ENCODE results near the gene VKORC1. TPM values are rescaled to one million over a fixed set of nuclear protein-coding genes. Genes with fewer than 3 reads are reported as not detected.

VKORC1 gene
- total RNA-seq, 1 experiment from 2014 or later = 83.8 TPM

GRCh38 chr16:31130899-31131298 lies 36.3 kb upstream of the VKORC1 start:
- H3K4me1 ChIP-seq (ENCODE audit: control insufficient read depth in 1 of 2, insufficient read depth in 2 of 2, low read length in 2 of 2) = peaks cover 26 to 40% of the 10 kb centered on the region in 2 experiments
- peak overlapping the region; percentile 58 for H3K27ac ChIP-seq (ENCODE audit: low read depth, low read length)
- ChIA-PET RAD21 (ENCODE audit: low non-redundant PET in 1 of 2, low total read pairs in 2 of 2, uncharacterized antibody in 2 of 2, unreplicated experiment in 2 of 2) (no interaction called here), POLR2A (interaction anchor here (1.5 to 2.4 kb wide), 2 partner anchors 11 to 13 kb away, joined by 3 to 7 read pairs; partner anchors contain the start of gene KAT8), CTCF (interaction anchor here (1.6 to 1.7 kb wide), 2 partner anchors 11 to 13 kb away, joined by 4 to 8 read pairs; partner anchors contain the start of gene KAT8)
- BruUV-seq (replicated peaks) = no TSS peak
- ATAC-seq (peak; percentile 34), DNase-seq (ENCODE audit: low read depth, low spot score) (no peak)
- no peak overlapping the region for H3K4me3 ChIP-seq (replicated peaks in 1 of 2; ENCODE audit: low read depth in 1 of 2, low read length in 2 of 2)
- TF ChIP-seq ZNF274 (IDR thresholded peaks at IDR 0.05; ENCODE audit: low read depth, low read length) = no peak
- no peak for TF ChIP-seq JUND (IDR thresholded peaks at IDR 0.05)
- no peak for TF ChIP-seq ELF1 (IDR thresholded peaks at IDR 0.05; ENCODE audit: borderline replicate concordance, low read depth)
- TF ChIP-seq EGR1 (IDR thresholded peaks at IDR 0.05; ENCODE audit: low read depth) = no peak
- TF ChIP-seq EZH2phosphoT487 (IDR thresholded peaks at IDR 0.05; ENCODE audit: borderline replicate concordance) = no peak
- TF ChIP-seq, protein P1, sequence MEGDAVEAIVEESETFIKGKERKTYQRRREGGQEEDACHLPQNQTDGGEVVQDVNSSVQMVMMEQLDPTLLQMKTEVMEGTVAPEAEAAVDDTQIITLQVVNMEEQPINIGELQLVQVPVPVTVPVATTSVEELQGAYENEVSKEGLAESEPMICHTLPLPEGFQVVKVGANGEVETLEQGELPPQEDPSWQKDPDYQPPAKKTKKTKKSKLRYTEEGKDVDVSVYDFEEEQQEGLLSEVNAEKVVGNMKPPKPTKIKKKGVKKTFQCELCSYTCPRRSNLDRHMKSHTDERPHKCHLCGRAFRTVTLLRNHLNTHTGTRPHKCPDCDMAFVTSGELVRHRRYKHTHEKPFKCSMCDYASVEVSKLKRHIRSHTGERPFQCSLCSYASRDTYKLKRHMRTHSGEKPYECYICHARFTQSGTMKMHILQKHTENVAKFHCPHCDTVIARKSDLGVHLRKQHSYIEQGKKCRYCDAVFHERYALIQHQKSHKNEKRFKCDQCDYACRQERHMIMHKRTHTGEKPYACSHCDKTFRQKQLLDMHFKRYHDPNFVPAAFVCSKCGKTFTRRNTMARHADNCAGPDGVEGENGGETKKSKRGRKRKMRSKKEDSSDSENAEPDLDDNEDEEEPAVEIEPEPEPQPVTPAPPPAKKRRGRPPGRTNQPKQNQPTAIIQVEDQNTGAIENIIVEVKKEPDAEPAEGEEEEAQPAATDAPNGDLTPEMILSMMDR (IDR thresholded peaks at IDR 0.05 in 2 of 3, conservative IDR thresholded peaks at IDR 0.05 in 1 of 3; ENCODE audit: borderline replicate concordance in 1 of 3, insufficient read depth in 1 of 3, low read depth in 2 of 3, low read length in 2 of 3) = no peak
- TF ChIP-seq POLR2A (IDR thresholded peaks at IDR 0.05; ENCODE audit: borderline replicate concordance, extremely low read depth, insufficient read depth, insufficient read length) = no peak
- TF ChIP-seq CEBPB (IDR thresholded peaks at IDR 0.05; ENCODE audit: low read depth) = no peak
- peak; percentile 66 for TF ChIP-seq POLR2AphosphoS5 (IDR thresholded peaks at IDR 0.05; ENCODE audit: low read depth, low read length)
- H4K20me1 ChIP-seq (ENCODE audit: insufficient read depth) = no peaks in the 10 kb centered on the region
- no peaks in the 10 kb centered on the region for H3K9me2 ChIP-seq (ENCODE audit: insufficient read depth)
- H2AFZ ChIP-seq (ENCODE audit: low read depth, low read length, poor library complexity, severe bottlenecking) = no peak overlapping the region
- H3K4me2 ChIP-seq (ENCODE audit: low read length) = peak overlapping the region; percentile 53
- peak overlapping the region; percentile 22; the same call in 1 of the 2 replicates for H3K9ac ChIP-seq (ENCODE audit: low read length)
- peaks cover 7% of the 10 kb centered on the region; the same call in 1 of the 2 replicates for H3K79me2 ChIP-seq (ENCODE audit: insufficient read depth, low read length)
- no peaks in the 10 kb centered on the region for H3K27me3 ChIP-seq (ENCODE audit: insufficient read depth, low read length)
- H3K9me3 ChIP-seq (ENCODE audit: control insufficient read depth in 1 of 2, insufficient read depth in 1 of 2, low read depth in 1 of 2, low read length in 2 of 2) = no peaks in the 10 kb centered on the region
- intact Hi-C loops (cut with micrococcal nuclease) = no loop called here
- peaks cover 8 to 14% of the 10 kb centered on the region in 2 experiments; a peak in 3 of 4 replicates for H3K36me3 ChIP-seq (ENCODE audit: control insufficient read depth in 1 of 2, insufficient read depth in 2 of 2, low read length in 2 of 2)

Data from HCT116 (cell line).